Smooth muscle cell of the brain vasculature (primary cell): Measurements from ENCODE around the gene HECTD4.
A peak's percentile ranks its signal among the peaks of the same experiment; 100 is the strongest.
"Not testable (repeated sequence)": the region's sequence is repeated elsewhere in the genome, so short reads cannot be mapped to it uniquely, and the experiment has no call there.

Source experiments
- DNase-seq: peaks from one replicate; pipeline ENCODE4 v3.0.0-alpha.2; 2012; ENCODE audit warnings: low read depth, low spot score

Gene HECTD4

GRCh38 chr12:112381883-112382796 lies at the start of gene HECTD4:
TSS of gene HECTD4 (minus strand) at chr12:112382431. CDS start at chr12:112382128, 303 bp downstream.
- peak; percentile 51 for DNase-seq

GRCh38 chr12:112431965-112432364 lies 49.7 kb upstream of the HECTD4 start:
- no peak for DNase-seq

- DNase-seq = no peak
These were observed 48.7 kb upstream of the HECTD4 start for GRCh38 chr12:112430929-112431328.

- no peak for DNase-seq
These were observed 45.5 kb upstream of the HECTD4 start for GRCh38 chr12:112427760-112428159.

- no peak for DNase-seq
These were observed 43.6 kb upstream of the HECTD4 start for GRCh38 chr12:112425582-112426382.

- no peak for DNase-seq
These were observed 41.9 kb upstream of the HECTD4 start for GRCh38 chr12:112424126-112424525.

GRCh38 chr12:112422531-112422930 lies 40.3 kb upstream of the HECTD4 start:
- DNase-seq = no peak

- no peak for DNase-seq
These were observed 39.1 kb upstream of the HECTD4 start for GRCh38 chr12:112421363-112421762.

GRCh38 chr12:112420740-112421139 lies 38.5 kb upstream of the HECTD4 start:
- no peak for DNase-seq

GRCh38 chr12:112419297-112420133 lies 37.3 kb upstream of the HECTD4 start:
- no peak for DNase-seq

GRCh38 chr12:112418608-112419296 lies 36.5 kb upstream of the HECTD4 start, which contains the start of gene PTPN11:
TSS of gene PTPN11 (plus strand) at chr12:112418947. CDS start at chr12:112419112, 165 bp downstream.
- DNase-seq = no peak

- DNase-seq = no peak
These were observed 36.0 kb upstream of the HECTD4 start for GRCh38 chr12:112418273-112418607.

GRCh38 chr12:112415457-112415856 lies 33.2 kb upstream of the HECTD4 start:
- not testable (repeated sequence) for DNase-seq

- no peak for DNase-seq
These were observed 31.8 kb upstream of the HECTD4 start for GRCh38 chr12:112413855-112414625.

- DNase-seq = no peak
These were observed 27.6 kb upstream of the HECTD4 start for GRCh38 chr12:112409906-112410244.

- peak; percentile 79 for DNase-seq
These were observed 27.1 kb upstream of the HECTD4 start, which contains the start of gene RPL6 for GRCh38 chr12:112409064-112409905. TSS of gene RPL6 (minus strand) at chr12:112409605. CDS start at chr12:112408656, 949 bp downstream.

- no peak for DNase-seq
These were observed 26.4 kb upstream of the HECTD4 start for GRCh38 chr12:112408621-112409020.

- DNase-seq = not testable (repeated sequence)
These were observed 25.5 kb upstream of the HECTD4 start for GRCh38 chr12:112407683-112408082.
